Activated CD4-positive, alpha-beta T cell treated with anti-CD3 and anti-CD28 coated beads, Interleukin-2, amount 50 U/mL, for 48 hours (primary cell): ENCODE results near the gene ZNF311.

Experiments used
- DNase-seq, 2 experiments: peaks; one replicate each; pipeline ENCODE4 v3.0.0-alpha.2; 2020

ZNF311 gene

DNA sequence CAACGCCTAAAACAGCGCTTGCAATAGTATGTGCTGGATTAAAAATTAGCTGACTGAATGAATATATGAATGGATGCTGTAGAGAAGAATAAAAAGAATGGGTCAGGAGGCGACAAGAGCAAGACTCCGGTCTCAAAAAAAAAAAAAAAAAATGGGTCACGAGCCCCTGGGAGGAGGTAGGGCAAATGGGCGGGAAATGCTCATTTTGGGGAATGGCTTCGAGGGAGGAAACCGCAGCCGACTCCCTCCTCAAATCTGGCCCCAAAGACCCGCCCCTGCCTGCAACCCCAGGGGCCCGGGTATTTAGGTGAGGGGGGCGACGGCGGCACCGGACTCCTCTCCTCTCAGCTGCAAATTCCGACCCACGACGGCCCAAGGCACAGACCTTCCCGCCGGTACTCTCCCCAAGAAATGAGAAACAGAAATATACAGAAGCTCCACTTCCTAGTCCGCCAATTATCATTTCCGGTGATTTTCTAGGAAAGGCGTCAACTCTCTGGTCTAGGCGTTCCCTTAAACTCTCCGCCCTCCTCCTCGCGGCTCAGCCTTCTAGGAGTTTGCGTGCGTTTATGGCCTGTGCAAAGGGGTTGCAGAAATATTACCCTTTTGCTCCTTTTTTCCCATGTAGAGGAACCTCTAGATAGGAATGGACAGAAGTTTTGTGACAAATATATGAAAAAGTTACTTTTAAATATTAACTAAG, at the start of gene ZNF311:
ZNF311 (minus strand) TSS at position 133 of the 703 bp plus-strand sequence. CDS start 1,361 bp downstream, outside the sequence.
- DNase-seq, result peak; percentile 49 to 52

GRCh38 chr6:29051680-29052079, 46.6 kb upstream of the ZNF311 start:
- DNase-seq, result no peak

DNA sequence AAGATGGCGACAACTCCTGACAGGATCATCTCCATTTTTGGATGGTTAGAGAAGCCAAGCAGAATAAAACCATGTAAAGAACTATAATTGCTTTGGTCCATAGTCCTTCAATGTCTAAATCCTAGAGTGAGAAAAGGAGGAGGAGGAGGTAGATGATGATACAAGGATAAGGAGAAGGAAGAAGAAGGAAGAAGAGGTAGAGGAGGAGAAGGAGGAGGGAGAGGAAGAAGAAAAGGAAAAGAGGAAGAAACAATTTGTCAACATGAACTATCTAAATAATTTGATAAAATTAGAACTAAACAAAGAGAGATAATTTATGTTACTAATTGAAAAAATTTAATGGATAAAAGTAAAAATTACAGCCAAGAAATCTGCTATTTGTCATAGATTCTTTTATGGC, 40.0 kb upstream of the ZNF311 start, which contains the start of gene OR2W1:
OR2W1 (minus strand) TSS at position 101 of the 400 bp plus-strand sequence; CDS start at position 101, 0 bp downstream.
- no peak for DNase-seq

DNA sequence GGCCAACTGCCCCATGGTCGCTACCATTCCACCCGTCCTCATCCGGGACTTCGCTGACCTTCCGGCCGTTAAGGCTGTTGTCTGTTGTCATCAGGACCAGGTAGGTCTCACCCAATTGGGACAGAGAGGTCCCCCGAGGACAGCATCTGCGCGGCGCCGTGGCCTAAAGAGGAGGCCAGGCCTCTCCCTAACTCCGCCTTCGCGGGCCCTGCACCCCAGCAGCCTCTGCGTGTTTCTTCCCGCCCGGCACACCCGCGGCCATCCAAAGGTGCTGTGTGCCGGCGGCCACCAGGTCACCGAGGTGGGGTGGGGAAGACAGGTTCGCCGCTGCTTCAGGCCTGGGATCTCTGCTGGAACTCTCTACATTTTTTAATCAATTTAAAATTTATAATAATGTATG, 30.8 kb upstream of the ZNF311 start:
- no peak for DNase-seq

DNA sequence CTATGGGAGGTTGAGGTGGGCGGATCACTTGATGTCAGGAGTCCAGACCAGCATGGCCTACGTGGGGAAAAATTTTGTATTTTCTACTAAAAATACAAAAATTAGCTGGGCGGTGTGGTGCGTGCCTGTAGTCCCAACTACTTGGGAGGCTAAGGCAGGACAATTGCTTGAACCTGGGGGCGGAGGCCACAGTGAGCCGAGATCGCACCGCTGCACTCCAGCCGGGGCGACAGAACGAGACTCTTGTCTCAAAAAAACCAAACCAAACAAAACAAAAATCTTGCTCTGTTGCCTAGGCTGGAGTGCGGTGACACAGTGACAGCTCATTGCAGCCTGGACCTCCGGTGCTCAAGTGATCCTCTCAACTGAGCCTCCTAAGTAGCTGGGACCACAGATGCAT, 23.7 kb upstream of the ZNF311 start:
- DNase-seq, result no peak

GRCh38 chr6:29025927-29026585, 20.9 kb upstream of the ZNF311 start:
- DNase-seq, result no peak

- no peak for DNase-seq
Measured at GRCh38 chr6:29021434-29021833, 16.3 kb upstream of the ZNF311 start.

DNA sequence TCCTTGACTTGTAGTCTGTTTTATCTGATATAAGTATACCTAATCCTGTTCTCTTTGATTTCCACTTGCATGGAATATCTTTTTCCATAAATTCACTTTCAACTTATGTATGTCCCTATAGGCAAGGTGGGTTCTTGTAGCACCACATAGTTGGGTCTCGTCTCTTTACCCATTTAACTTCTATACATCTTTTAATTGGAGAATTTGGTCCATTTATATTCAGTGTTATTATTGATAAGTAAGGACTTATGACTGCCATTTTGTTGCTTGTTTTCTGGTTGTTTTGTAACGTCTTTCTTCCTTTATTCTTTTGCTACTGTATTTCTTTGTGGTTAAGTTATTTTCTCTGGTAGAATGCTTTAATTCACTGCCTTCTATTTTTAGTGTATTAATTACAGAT, 14.5 kb upstream of the ZNF311 start:
- DNase-seq, result no peak

GRCh38 chr6:29017428-29017802, 12.3 kb upstream of the ZNF311 start:
- DNase-seq, result no peak

GRCh38 chr6:29016559-29017427, 11.7 kb upstream of the ZNF311 start:
- DNase-seq, result peak; percentile 85 to 91

GRCh38 chr6:29014729-29015608, 9.9 kb upstream of the ZNF311 start:
- DNase-seq, result no peak

DNA sequence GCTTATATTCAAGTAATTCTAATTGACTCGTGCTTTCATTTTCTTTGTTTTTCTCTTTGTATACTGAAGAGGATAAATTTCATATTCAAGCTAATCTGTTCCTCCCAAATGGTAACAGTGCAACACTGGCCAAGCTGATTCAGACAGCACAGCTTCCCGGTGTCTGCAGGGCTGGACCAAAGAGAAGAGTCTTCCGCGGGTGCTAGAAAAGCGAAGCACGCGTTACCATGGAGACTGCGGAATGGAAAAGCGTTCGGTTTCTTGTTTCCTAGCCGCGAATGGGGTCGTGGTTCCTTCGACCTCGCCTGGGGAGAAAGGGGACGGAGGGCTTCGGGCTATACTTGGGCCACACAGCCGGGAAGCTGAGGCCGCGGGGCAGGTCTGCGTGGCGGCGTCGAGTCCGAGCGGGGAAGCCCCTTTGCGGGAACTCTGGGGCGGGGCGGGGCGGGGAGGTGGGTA, 6.2 kb upstream of the ZNF311 start:
- peak; percentile 28 to 48 for DNase-seq

GRCh38 chr6:29009358-29009757, 4.2 kb upstream of the ZNF311 start:
- no peak for DNase-seq

DNA sequence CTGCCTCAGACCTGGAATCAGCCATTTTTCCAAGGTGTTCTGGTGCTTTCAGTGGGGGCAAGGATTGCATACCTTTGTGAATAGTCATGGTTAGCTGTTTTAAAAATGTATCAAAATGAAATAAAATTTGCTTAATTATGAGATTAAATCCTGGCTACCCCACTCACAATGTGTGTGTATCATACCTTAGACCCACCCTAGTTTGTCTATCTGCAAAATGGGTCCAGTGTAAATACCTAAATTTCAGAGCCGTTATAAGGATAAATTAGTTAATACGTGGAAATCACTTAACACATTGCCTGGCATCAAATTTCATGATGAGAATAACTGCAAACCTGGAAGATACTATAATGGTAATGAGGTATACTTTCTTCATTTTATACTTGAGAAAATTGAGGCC, 3.0 kb upstream of the ZNF311 start:
- DNase-seq, result no peak

DNA sequence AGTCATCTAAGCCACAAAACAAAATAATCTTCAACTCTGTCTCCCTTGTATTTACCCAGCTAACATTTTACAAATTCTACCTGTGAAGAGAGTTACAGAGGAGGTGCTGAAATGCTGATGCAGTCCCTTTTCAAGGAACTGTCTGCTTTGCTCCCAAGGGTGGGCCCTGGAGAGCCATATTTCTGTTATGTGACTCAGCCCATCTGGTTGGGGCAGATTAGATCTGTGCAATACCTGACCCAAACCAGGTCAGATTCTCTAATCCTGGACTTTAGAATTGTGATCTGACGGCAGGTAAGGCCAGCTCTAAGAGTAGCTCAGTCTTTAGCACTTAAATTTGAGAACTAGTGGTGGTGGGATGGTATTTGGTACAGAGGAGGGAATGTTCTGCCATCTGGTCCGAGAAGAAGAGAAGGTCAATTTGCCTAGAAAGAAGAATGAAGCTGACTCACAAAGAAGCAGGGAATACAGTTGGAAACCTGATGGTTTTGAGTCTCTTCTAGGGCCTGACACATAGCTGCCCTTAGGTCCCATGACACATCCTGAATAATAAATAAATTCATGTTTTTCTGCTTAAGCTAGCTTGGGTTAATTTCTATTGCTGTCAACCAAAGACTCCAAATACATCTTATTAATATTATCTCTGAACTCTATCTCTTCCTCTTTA, 8.1 kb downstream of the ZNF311 start:
- no peak for DNase-seq

DNA sequence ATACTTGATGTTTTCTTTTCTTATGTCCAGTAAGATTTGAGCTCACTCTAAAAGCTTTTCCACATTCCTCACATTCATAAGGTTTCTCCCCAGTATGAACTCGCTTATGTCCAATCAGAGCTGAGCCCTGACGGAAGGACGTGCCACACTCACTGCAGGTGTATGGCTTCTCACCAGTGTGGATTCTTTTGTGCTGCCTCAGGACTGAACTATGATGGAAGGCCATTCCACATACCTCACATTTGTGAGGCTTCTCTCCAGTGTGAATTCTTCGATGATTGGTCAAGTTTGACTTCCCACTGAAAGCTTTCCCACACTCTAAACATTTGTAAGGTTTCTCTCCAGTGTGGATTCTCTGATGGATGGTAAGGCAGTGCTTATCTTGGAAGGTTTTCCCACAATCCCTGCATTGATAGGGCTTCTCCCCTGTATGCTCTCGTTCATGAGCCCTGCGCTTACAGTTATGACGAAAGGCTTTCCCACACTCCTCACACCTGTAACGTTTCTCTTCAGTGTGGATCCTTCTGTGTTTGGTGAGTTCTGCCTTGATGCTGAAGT, 9.9 kb downstream of the ZNF311 start:
- DNase-seq, result no peak

DNA sequence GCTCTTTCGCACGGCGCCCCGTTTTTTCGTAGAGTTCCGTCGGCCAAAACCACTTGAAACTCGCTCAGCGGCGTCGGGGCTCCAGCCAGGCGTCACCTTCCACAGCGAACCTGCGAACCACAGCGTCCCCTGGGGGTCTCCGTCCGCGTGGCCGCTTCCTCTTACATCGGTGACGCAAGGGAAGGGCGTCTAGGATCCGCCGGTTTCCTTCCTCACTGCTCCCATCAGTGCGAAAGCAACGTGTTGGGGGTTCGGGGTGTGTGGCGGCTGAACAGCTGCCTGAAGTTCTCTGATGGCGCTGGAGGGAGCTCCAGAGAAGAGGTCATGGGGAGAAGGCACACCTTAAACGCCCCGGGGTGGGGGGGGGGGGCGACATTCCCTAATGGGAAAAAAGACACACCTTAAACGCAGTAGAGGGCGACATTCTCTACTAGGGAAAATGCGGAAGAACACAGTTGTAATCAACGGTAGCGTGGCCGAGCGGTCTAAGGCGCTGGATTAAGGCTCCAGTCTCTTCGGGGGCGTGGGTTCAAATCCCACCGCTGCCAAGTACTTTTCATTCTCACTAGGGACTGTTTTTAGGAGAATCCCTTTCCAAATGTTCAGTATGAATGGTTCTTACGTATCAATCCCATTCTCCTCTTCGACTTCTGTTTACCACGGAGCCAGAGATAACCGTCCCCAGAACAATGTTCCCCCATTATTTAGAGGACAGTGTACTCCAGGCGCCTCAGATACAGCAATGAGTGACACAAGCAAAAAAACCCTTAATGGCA, 16.4 kb downstream of the ZNF311 start:
- DNase-seq, result peak; percentile 72 to 79

DNA sequence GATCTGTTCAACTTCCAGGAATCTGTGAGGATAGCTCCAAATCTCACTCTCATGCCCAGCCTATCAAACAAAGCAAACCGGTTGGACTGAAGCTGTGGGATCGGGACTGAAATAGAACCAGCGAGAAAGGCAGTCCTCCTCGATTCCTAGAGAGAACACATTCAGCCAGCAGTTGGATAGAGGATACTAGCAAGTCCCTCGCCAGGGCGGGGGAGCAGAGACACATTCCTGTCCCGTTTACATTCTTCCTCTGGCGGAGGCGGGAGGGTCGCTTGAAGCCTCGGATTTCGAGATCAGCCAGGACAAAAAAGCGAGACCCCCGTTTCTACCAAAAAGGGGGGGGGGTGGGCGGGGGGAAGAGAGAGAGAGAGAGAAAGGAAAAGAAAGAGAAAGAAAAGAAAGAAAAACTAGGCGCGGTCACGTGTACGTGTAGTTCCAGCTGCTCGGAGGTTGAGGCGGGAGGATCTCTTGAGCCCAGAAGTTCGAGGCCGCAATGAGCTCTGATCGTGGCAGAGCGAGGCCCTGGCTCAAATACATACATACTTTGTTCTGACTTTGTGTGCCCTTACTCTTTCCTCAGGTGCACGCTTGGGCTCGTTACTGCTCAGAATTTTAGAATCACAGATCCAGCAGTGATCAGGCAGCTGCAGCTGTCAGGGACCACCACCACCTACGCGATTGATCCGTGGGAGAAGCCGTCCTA, 19.5 kb downstream of the ZNF311 start:
- DNase-seq, result peak in 1 of 2 experiments; percentile 18

DNA sequence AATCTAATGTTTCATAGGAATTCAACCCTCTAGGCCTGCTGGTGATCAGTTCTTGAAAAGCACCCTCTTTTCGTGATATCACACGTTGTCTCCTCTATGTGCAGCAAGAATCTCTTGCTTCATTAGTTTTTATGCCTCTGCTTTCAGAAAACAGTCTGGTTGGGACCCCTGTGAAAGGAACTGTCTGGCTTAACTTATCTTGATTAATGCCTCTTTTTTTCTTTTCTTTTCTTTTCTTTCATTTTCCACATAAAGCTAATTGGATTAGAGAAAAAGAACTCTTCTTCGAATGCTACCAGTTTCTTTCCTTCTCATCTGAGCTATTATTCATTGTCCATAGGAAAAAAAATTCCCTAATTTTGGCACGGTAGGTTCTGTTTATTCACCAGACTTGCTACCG, 21.3 kb downstream of the ZNF311 start:
- DNase-seq, result no peak
